GM12878 (cell line): ENCODE data around the gene RPL7A. TPM values are rescaled to one million over a fixed set of nuclear protein-coding genes. Genes with fewer than 3 reads are reported as not detected.

ENCODE experiments used
- ATAC-seq: fragments of 200-7000 bp; cut with Tn5 transposase; 3 replicates; pipeline ENCODE4 v1.9.1; 2020; ENCODE audit warnings: mild to moderate bottlenecking, moderate library complexity
- BruUV-seq: library from RNA; stranded (reverse); fragments of 400-500 nt; replicated peaks from 2 replicates; lab custom pipeline; 2021; lab: Mats Ljungman, UMichigan
- CTCF ChIA-PET: fragments of 300-600 bp; sonication (Branson Sonifier 250); formaldehyde crosslinking; extraction: SDS; loops from one replicate; lab custom pipeline; 2021; ENCODE audit warnings: inconsistent platforms; lab: Yijun Ruan, JAX
- POLR2A ChIA-PET: fragments of 350-600 bp; formaldehyde crosslinking; extraction: SDS; loops from one replicate; lab custom pipeline; 2021; ENCODE audit warnings: inconsistent platforms; lab: Charles Lee
- RAD21 ChIA-PET: fragments of 300-600 bp; sonication (Branson Sonifier 250); formaldehyde crosslinking; loops from one replicate; lab custom pipeline; 2023; ENCODE audit warnings: antibody characterized with exemption; ENCODE audit not compliant: unreplicated experiment; lab: Charles Lee
- SMC1A ChIA-PET: fragments of 300-600 bp; sonication (Branson Sonifier 250); formaldehyde crosslinking; loops from one replicate; lab custom pipeline; 2023; ENCODE audit not compliant: unreplicated experiment, uncharacterized antibody; lab: Charles Lee
- DNase-seq: peaks from one replicate; pipeline ENCODE4 v3.0.0-alpha.2; 2011; ENCODE audit warnings: low read depth, low spot score
- FAIRE-seq: peaks from 3 replicates; lab custom pipeline; 2011; peaks lifted over from hg19 to GRCh38; lab: Jason Lieb, UNC
- H2AFZ ChIP-seq: 2 replicates; pipeline ENCODE4 v1.6.0; 2011; ENCODE audit warnings: low read depth, low read length, control low read depth; ENCODE audit not compliant: control insufficient read depth
- H3K27ac ChIP-seq: 2 replicates; pipeline ENCODE4 v1.5.1; 2011; ENCODE audit warnings: control low read depth; ENCODE audit not compliant: control insufficient read depth, insufficient read depth
- H3K27me3 ChIP-seq, 2 experiments: replicated peaks in 1 of 2; 2 replicates each; pipeline versions ENCODE4 v1.6.0 to v1.6.1; 2011; ENCODE audit warnings: low read length in 1 of 2; ENCODE audit not compliant: control insufficient read depth in 2 of 2, insufficient read depth in 2 of 2
- H3K36me3 ChIP-seq, 2 experiments: 2 replicates each; pipeline ENCODE4 v1.5.1; 2011; ENCODE audit warnings: low read length in 1 of 2; ENCODE audit not compliant: control insufficient read depth in 2 of 2, insufficient read depth in 2 of 2
- H3K4me1 ChIP-seq: 2 replicates; pipeline ENCODE4 v1.6.1; 2011; ENCODE audit warnings: mild to moderate bottlenecking, low read length, moderate library complexity, mixed read lengths; ENCODE audit not compliant: control insufficient read depth, insufficient read depth
- H3K4me2 ChIP-seq: 2 replicates; pipeline ENCODE4 v1.6.0; 2011; ENCODE audit warnings: control low read depth; ENCODE audit not compliant: control insufficient read depth, insufficient read depth
- H3K4me3 ChIP-seq: fragments of 200-600 bp; sonication (generic); 2 replicates; pipeline ENCODE4 v1.5.1; 2016
- H3K79me2 ChIP-seq: 2 replicates; pipeline ENCODE4 v1.6.0; 2011; ENCODE audit warnings: low read length; ENCODE audit not compliant: control insufficient read depth, insufficient read depth
- H3K9ac ChIP-seq: 2 replicates; pipeline ENCODE4 v1.8.0; 2011; ENCODE audit warnings: low read length, control low read depth, mixed read lengths; ENCODE audit not compliant: control insufficient read depth, insufficient read depth
- H3K9me3 ChIP-seq: replicated peaks from 3 replicates; pipeline ENCODE4 v1.5.1; 2011; ENCODE audit warnings: mild to moderate bottlenecking, low read length; ENCODE audit not compliant: control insufficient read depth, insufficient read depth
- H4K20me1 ChIP-seq: 2 replicates; pipeline ENCODE4 v1.6.0; 2011; ENCODE audit not compliant: control insufficient read depth, insufficient read depth
- CHD1 ChIP-seq: IDR thresholded peaks from 2 replicates; pipeline ENCODE4 v1.6.1; 2012; ENCODE audit warnings: low read depth, low read length, improper control_type of control experiment
- E2F8 ChIP-seq: fragments of 450-650 bp; IDR thresholded peaks from 2 replicates; pipeline ENCODE4 v1.6.1; 2018; ENCODE audit warnings: mild to moderate bottlenecking, low read depth, moderate library complexity; ENCODE audit not compliant: partially characterized antibody
- USF2 ChIP-seq: IDR thresholded peaks from 2 replicates; pipeline ENCODE4 v1.6.1; 2011; ENCODE audit warnings: low read depth, low read length, improper control_type of control experiment, borderline replicate concordance
- ZNF592 ChIP-seq: fragments of 450-650 bp; IDR thresholded peaks from 2 replicates; pipeline ENCODE4 v1.6.1; 2017; ENCODE audit warnings: mild to moderate bottlenecking, moderate library complexity
- WGBS: methylation state at CpG from one replicate; pipeline ENCODE4 v1.1.6; 2016; ENCODE audit warnings: low lambda C conversion rate; ENCODE audit not compliant: insufficient replicate concordance, insufficient coverage; ENCODE audit errors: missing lambda C conversion rate; 5-methylcytosine and 5-hydroxymethylcytosine counted together
- in situ Hi-C: fragments of 300-500 bp; cut with MboI; formaldehyde crosslinking; loops from 9 replicates; pipeline ENCODE4 v1.14.3; 2018; ENCODE audit warnings: mixed read lengths
- intact Hi-C: fragments of 100-400 bp; cut with micrococcal nuclease; formaldehyde crosslinking; loops from one replicate; pipeline ENCODE4 v1.14.2; 2022; ENCODE audit not compliant: unreplicated experiment
- polyA plus RNA-seq, 11 experiments: library from polyadenylated mRNA; depleted of rRNA in 4 of 11; unstranded in 6 of 11; stranded (reverse) in 5 of 11; fragments of >200 nt; fragmentation: Nextera tagmentation in 4 of 11; fragmentation: Illumina TruSeq in 1 of 11; extraction: Ambion mirVana in 4 of 11; extraction: Trizol in 1 of 11; gene quantifications; 1 replicate in 1 of 11; 2 replicates in 10 of 11; pipeline versions ENCODE4 v1.2.1 to v1.2.3, GENCODE V29; 2011 to 2016; ENCODE audit warnings: inconsistent platforms in 2 of 11, missing spikeins in 2 of 11, low read depth in 1 of 11
- total RNA-seq, 4 experiments: library from RNA; depleted of rRNA in 3 of 4; stranded (reverse); fragments of >200 nt in 3 of 4; fragmentation: Illumina TruSeq in 1 of 4; extraction: Trizol in 1 of 4; gene quantifications; 2 replicates each; pipeline versions ENCODE4 v1.2.1 to v1.2.3, GENCODE V29; 2013 to 2021

The RPL7A gene
- total and polyA plus RNA-seq, 10 of the 15 experiments (the other 5 are each of a cell fraction or from before 2014, with no cell fraction given) = 917 to 5,193 (median 3,326) TPM

- no peak overlapping the region for H3K9ac ChIP-seq
- WGBS = 49% methylated on average over 36 of the region's 38 CpGs
- TF ChIP-seq USF2 (no peak), CHD1 (no peak), ZNF592 (no peak), E2F8 (no peak)
- H3K27ac ChIP-seq = no peak overlapping the region
- H2AFZ ChIP-seq = no peak overlapping the region
- ChIA-PET SMC1A (no interaction called here), CTCF (no interaction called here), RAD21 (no interaction called here), POLR2A (no interaction called here)
- intact Hi-C loops = no loop called here
- H3K4me2 ChIP-seq = no peak overlapping the region
- BruUV-seq = no TSS peak
- no peaks in the 10 kb centered on the region; the same call in 2 of the 3 replicates for H3K9me3 ChIP-seq
- FAIRE-seq (no peak), DNase-seq (no peak), ATAC-seq (no peak)
- H3K27me3 ChIP-seq = no peaks in the 10 kb centered on the region; a peak in 2 of 4 replicates
- in situ Hi-C loops = no loop called here
- no peaks in the 10 kb centered on the region for H3K4me1 ChIP-seq
- no peaks in the 10 kb centered on the region for H3K36me3 ChIP-seq
- no peak overlapping the region for H3K4me3 ChIP-seq
- no peaks in the 10 kb centered on the region for H3K79me2 ChIP-seq
- H4K20me1 ChIP-seq = no peaks in the 10 kb centered on the region
Observed at GRCh38 chr9:133304477-133305377, 43.3 kb upstream of the RPL7A start.
